K562 (cell line): ENCODE results near the gene DENND10. TPM values are rescaled to one million over a fixed set of nuclear protein-coding genes. Genes with fewer than 3 reads are reported as not detected.

Source experiments
- ARID3A ChIP-seq: IDR thresholded peaks from 2 replicates; pipeline ENCODE4 v1.6.1; 2012; ENCODE audit warnings: low read depth, low read length, improper control_type of control experiment, borderline replicate concordance
- CLOCK ChIP-seq: fragments of 250-450 bp; sonication (Bioruptor Pico); IDR thresholded peaks from 2 replicates; pipeline ENCODE4 v1.4.0; 2020; ENCODE audit warnings: mild to moderate bottlenecking, moderate library complexity, borderline replicate concordance
- CUX1 ChIP-seq: fragments of 200-800 bp; sonication (Bioruptor generic); IDR thresholded peaks from 2 replicates; pipeline ENCODE4 v1.6.1; 2016; ENCODE audit warnings: missing genetic modification characterization, missing compliant biosample characterization
- DPF2 ChIP-seq: fragments of 450-650 bp; IDR thresholded peaks from 2 replicates; pipeline ENCODE4 v1.6.1; 2016
- YY1 ChIP-seq, 3 experiments: IDR thresholded peaks; 2 replicates each; pipeline ENCODE4 v1.6.1; 2011; ENCODE audit warnings: low read length in 2 of 3, mild to moderate bottlenecking in 2 of 3, moderate library complexity in 2 of 3, borderline replicate concordance in 1 of 3, control low read depth in 1 of 3, low read depth in 1 of 3; ENCODE audit not compliant: insufficient read depth in 3 of 3, insufficient replicate concordance in 2 of 3, control insufficient read depth in 1 of 3, insufficient read length in 1 of 3; ENCODE audit errors: extremely low read depth in 1 of 3
- ZEB2 ChIP-seq: fragments of 450-650 bp; IDR thresholded peaks from 2 replicates; pipeline ENCODE4 v1.6.1; 2016
- ZNF165 ChIP-seq: fragments of 250-450 bp; sonication (Bioruptor Pico); IDR thresholded peaks from 2 replicates; pipeline ENCODE4 v1.4.0; 2020; ENCODE audit warnings: borderline replicate concordance
- polyA plus RNA-seq, 8 experiments: library from polyadenylated mRNA; depleted of rRNA in 4 of 8; stranded (reverse) in 5 of 8; unstranded in 3 of 8; fragments of >200 nt; fragmentation: Nextera tagmentation in 2 of 8; fragmentation: Illumina TruSeq in 1 of 8; extraction: Ambion mirVana in 2 of 8; extraction: Trizol in 1 of 8; gene quantifications; 2 replicates each; pipeline versions ENCODE4 v1.2.1 to v1.2.3, GENCODE V29; 2011 to 2014; ENCODE audit warnings: inconsistent platforms in 1 of 8, missing spikeins in 1 of 8
- total RNA-seq, 7 experiments: library from RNA; depleted of rRNA in 6 of 7; stranded (reverse); fragments of >200 nt in 6 of 7; fragmentation: Illumina TruSeq in 2 of 7; extraction: Trizol in 2 of 7; gene quantifications; 2 replicates each; pipeline versions ENCODE4 v1.2.1 to v1.2.3, GENCODE V29; 2011 to 2021; ENCODE audit warnings: low replicate concordance in 1 of 7
- TF ChIP-seq, protein P1 (sequence below): IDR thresholded peaks from 3 replicates; pipeline ENCODE4 v1.6.1; 2011; ENCODE audit warnings: borderline replicate concordance, mild to moderate bottlenecking, moderate library complexity; ENCODE audit not compliant: insufficient read length; ENCODE audit errors: extremely low read depth
- TF ChIP-seq, protein P2 (sequence below), 2 experiments: fragments of 200-800 bp in 1 of 2; sonication (Bioruptor generic) in 1 of 2; sonication (generic) in 1 of 2; formaldehyde crosslinking in 1 of 2; IDR thresholded peaks in 1 of 2; conservative IDR thresholded peaks in 1 of 2; 2 replicates each; pipeline versions ENCODE4 v1.5.0 to v1.6.1; 2016 to 2020; ENCODE audit warnings: missing compliant biosample characterization in 1 of 2, missing genetic modification characterization in 1 of 2, missing genetic modification reagents in 1 of 2

The DENND10 gene
- total and polyA plus RNA-seq, 9 of the 15 experiments (the other 6 are each of a cell fraction or from before 2014, with no cell fraction given) = 9.4 to 20.0 (median 12.5) TPM

- TF ChIP-seq CUX1 (CRISPR knock-in tag) = no peak
- peak; percentile 32 to 89 (median 75) for TF ChIP-seq YY1 (IDR thresholded peaks at IDR 0.05; ENCODE audit: borderline replicate concordance in 1 of 3, control insufficient read depth in 1 of 3, extremely low read depth in 1 of 3, insufficient read depth in 3 of 3, insufficient read length in 1 of 3, insufficient replicate concordance in 2 of 3, low read depth in 1 of 3, low read length in 2 of 3)
- no peak for TF ChIP-seq ARID3A
- no peak for TF ChIP-seq CLOCK (CRISPR knock-in tag)
- TF ChIP-seq ZNF165 (CRISPR knock-in tag) = no peak
- no peak for TF ChIP-seq ZEB2
- TF ChIP-seq, protein P1, sequence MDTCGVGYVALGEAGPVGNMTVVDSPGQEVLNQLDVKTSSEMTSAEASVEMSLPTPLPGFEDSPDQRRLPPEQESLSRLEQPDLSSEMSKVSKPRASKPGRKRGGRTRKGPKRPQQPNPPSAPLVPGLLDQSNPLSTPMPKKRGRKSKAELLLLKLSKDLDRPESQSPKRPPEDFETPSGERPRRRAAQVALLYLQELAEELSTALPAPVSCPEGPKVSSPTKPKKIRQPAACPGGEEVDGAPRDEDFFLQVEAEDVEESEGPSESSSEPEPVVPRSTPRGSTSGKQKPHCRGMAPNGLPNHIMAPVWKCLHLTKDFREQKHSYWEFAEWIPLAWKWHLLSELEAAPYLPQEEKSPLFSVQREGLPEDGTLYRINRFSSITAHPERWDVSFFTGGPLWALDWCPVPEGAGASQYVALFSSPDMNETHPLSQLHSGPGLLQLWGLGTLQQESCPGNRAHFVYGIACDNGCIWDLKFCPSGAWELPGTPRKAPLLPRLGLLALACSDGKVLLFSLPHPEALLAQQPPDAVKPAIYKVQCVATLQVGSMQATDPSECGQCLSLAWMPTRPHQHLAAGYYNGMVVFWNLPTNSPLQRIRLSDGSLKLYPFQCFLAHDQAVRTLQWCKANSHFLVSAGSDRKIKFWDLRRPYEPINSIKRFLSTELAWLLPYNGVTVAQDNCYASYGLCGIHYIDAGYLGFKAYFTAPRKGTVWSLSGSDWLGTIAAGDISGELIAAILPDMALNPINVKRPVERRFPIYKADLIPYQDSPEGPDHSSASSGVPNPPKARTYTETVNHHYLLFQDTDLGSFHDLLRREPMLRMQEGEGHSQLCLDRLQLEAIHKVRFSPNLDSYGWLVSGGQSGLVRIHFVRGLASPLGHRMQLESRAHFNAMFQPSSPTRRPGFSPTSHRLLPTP = no peak
- TF ChIP-seq, protein P2, sequence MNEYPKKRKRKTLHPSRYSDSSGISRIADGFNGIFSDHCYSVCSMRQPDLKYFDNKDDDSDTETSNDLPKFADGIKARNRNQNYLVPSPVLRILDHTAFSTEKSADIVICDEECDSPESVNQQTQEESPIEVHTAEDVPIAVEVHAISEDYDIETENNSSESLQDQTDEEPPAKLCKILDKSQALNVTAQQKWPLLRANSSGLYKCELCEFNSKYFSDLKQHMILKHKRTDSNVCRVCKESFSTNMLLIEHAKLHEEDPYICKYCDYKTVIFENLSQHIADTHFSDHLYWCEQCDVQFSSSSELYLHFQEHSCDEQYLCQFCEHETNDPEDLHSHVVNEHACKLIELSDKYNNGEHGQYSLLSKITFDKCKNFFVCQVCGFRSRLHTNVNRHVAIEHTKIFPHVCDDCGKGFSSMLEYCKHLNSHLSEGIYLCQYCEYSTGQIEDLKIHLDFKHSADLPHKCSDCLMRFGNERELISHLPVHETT (CRISPR knock-in tag; conservative IDR thresholded peaks at IDR 0.05 in 1 of 2, IDR thresholded peaks at IDR 0.05 in 1 of 2) = no peak
- no peak for TF ChIP-seq DPF2
Observed at GRCh38 chr10:119103903-119104653, at the start of gene DENND10 (continued).
